Measurements from ENCODE around the gene CRY2.
"Not testable (repeated sequence)": the region's sequence is repeated elsewhere in the genome, so short reads cannot be mapped to it uniquely, and the experiment has no call there.

Gene CRY2

DNA sequence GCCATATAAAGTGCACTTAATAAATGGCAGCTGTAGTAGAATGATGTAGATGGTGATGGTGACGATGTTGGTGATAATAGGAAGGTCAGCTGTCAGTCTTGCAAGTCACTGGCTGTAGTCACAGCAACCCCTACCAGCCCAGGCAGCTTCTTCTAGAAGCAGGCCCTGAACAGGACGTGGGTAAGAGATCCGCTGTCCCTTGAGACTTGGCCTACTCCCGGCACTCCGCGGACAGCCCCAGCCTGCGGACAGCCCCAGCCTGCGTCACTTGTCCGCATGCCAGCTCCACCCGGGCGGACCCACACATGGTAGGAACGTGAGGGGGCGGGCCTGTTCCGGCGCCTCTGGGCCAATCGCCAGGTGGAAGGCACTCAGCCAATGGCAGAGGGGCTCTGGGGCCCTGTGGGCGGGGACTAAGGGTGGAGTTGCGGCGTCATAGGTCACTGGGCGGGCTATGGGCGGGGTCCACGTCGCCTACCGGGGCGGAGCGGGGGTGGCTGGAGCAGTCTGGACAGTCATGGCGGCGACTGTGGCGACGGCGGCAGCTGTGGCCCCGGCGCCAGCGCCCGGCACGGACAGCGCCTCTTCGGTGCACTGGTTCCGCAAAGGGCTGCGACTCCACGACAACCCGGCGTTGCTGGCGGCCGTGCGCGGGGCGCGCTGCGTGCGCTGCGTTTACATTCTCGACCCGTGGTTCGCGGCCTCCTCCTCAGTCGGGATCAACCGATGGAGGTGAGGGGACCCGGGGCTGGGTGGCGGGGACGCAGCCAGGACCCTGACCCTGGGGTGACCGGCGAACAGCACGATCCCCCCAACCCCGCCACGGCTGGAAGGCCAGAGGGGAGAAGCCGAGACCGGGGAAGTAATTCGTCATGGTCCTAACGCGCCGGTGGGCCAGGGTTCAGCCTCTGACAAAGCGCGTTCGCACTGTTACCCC lies at the start of gene CRY2:
Gene CRY2 (plus strand): TSS at position 502 of the 937 bp plus-strand sequence. CDS start 16 bp downstream, at position 518.
- DNase-seq, result peak; percentile 99

GRCh38 chr11:45798793-45799441 lies 48.4 kb upstream of the CRY2 start:
- DNase-seq, result no peak

DNA sequence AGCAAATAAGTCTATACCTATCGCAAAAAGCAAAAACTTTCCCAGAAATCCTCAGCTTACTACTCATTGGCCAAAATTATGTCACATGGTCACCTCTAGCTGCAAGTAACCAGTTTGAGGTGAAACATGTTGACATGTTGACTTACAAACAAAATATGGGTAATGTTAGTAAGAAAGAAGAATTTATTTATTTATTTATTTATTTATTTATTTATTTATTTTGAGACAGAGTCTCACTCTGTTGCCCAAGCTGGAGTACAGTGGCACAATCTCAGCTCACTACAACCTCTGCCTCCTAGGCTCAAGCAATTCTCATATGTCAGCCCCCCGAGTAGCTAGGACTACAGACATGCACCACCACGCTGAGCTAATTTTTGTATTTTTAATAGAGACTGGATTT lies 47.7 kb upstream of the CRY2 start:
- no peak for DNase-seq

- DNase-seq, result no peak
Measured at GRCh38 chr11:45800261-45800660, 47.0 kb upstream of the CRY2 start.

DNA sequence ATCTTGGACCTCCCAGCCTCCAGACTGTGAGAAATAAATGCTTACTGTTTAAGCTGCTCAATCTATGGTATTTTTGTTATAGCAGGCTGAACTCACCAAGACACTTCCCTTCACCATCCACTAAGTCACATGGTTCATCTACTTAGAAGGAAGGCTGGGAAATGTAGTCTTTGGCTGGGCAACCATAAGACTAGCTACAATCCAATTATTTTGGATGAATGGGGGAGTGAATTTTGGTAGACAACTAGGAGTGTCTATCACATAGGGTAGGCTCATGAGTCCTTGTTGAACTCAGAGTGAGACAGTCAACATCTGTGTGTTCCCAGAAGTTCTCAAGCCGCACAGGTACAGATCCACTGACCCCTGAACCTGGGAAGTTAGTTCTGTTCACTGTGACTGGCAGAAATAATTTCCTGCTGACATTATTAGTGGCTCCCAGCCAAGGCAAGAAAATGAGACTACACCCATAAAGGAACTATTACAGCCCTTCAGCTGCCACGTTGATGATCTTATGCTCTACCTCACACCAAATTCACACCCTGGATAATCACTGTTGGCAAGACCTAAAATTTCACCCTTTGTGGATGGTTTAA lies 45.5 kb upstream of the CRY2 start:
- peak in 1 of 2 donors; percentile 24 for DNase-seq

DNA sequence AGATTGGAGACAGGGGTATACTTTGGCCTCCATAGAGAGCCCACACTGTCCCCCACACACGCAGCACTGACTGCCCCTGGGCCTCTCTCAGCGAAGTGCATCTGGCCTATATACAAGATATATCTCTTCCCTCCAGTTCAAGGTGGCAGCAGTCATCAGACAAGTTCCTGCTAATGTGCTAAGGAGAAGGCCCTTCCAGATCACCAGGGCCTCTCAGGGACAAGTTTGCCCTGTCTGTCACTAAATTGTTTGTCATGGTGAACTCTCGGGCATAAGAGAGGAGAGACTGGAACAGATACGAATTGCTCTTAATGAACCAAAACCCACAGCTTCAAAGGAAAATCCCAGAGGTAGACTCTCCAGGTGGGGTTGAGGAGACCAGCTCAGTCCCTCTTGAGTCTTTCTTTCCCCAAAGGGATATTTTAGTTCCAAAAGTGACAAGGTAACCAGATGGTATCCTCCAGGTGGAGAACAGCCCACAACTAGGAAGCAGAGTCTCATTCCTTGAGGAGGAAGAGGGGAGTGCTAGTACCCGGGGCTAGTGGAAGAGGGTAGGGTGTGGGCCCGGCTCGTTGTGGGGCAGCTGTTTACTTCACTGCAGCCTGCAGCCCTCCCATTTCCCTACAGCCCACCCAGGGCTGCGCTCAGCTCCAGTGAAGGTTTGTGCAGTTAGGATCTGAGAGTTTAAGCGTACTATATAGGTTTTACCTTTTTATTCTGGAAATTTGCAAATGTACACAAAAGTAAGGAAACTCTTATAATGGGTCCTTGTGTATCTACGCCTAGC lies 44.6 kb upstream of the CRY2 start:
- no peak for DNase-seq

DNA sequence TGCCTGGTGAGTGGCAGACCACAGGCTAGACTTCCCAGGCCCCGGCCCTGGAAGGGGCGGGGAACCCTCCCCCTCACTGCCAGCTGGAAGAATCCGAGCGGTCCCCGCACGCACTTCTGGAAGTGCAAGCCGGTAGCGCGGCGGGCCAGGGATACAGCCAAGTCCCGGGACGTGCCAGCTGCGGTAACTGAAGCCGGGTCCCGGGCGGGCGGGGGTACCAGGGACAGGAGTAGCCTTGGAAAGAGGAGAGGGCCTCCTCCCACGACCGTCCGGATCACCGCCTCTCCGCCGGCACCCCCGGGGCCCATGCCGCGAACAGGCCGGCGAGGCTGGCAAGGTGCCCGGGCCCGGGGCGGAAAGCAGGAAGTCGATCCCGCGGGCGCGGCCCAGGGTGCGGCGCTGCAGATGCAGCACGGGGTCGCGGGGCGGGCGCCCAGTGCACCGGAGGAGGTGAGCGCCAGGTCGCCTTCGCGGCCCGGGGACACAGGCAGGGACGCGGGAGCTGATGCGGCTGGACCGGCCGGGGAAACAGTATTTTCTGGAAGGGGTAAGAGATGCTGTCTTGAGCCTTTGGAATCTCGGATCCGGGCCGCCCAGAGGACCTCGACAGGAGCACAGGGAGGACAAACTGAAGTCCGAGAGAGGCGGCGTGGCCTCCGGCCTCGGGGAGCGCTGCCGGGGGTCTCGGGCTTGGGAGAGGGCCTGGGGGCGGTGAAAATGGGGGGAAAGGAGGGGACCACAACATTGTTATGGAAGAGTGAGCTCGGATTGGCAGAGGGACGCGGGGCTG lies 43.1 kb upstream of the CRY2 start:
- peak; percentile 58 to 61 for DNase-seq

DNA sequence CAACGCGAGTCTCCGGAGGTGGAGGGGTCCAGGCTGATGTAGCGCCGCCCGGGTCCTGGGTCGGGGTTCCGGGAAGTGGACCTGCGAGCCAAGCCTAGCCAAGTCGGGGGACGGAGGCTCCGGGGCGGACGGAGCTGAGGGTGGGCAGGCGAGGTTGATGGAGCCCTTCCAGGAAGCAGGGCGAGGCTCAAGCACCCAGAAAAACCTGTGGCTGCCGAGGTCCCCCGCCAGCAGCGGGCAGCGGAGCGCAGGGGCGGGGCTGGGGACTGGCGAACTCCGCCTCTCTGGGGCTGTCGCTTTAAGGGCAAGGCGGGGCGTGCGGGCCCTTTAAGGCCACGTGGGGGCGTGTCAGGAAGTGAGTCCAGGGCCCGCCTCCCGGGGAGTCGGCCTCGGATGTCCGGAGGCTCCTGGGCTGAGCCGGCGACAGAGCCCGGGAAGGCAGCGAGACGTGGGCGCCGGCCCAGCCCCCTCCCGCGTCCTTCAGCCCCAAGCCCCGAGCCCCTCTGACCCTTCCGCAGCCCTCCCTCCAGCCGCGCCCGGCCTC lies 42.4 kb upstream of the CRY2 start, which contains the start of gene SLC35C1:
Gene SLC35C1 (plus strand): TSS at position 389 of the 544 bp plus-strand sequence. CDS start 653 bp downstream, outside the sequence.
- peak; percentile 93 to 95 for DNase-seq

DNA sequence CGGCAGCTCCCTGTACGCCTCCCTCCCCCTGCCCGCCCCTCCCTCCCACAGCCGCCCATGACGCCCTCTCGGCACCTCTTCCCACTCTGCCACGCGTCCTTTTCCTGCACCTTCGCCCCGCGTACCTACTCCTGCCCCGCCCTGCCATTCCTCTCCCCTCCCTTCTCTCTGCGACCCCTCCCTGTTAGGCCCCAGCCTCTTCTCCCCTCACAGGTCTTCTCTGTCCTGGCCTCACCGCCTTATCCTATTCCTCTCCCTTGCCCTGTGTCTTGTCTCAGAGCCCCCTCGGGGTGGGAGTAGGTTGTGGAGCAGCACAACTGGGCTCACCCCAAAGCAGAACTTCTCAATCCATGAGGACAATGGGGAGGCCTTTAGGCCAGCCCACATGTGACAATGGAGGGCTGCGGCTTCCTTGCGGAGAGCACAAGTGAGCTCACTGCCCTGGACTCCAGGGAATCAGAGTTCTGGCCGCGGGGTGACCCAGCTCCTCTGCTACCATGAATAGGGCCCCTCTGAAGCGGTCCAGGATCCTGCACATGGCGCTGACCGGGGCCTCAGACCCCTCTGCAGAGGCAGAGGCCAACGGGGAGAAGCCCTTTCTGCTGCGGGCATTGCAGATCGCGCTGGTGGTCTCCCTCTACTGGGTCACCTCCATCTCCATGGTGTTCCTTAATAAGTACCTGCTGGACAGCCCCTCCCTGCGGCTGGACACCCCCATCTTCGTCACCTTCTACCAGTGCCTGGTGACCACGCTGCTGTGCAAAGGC lies 41.8 kb upstream of the CRY2 start:
- no peak for DNase-seq

- no peak for DNase-seq
Measured at GRCh38 chr11:45806072-45806933, 41.0 kb upstream of the CRY2 start.

- no peak for DNase-seq
Measured at GRCh38 chr11:45806937-45807791, 40.1 kb upstream of the CRY2 start.

DNA sequence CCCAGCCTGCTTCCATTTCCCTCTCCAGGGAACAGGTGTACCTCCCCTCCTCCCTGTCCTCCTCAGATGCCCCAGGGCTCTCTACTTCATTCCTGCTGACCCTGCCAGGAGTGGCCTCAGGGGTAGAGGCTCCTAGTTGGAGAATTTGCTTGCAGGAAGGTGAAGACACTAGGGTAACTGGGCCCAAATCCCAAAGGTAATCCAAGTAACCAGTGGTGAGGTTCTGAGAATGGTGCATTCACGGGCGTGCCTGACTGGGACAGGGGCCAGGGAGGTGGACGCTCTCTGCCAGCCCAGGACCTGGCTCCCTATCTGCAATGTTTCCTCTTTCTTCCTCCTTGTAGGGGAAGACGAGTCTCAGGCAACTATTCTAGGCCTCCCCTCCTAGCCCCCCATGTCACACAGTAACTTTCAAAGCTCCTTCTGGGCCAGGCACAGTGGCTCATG lies 39.5 kb upstream of the CRY2 start:
- no peak for DNase-seq

GRCh38 chr11:45808427-45808826 lies 38.8 kb upstream of the CRY2 start:
- not testable (repeated sequence) for DNase-seq

DNA sequence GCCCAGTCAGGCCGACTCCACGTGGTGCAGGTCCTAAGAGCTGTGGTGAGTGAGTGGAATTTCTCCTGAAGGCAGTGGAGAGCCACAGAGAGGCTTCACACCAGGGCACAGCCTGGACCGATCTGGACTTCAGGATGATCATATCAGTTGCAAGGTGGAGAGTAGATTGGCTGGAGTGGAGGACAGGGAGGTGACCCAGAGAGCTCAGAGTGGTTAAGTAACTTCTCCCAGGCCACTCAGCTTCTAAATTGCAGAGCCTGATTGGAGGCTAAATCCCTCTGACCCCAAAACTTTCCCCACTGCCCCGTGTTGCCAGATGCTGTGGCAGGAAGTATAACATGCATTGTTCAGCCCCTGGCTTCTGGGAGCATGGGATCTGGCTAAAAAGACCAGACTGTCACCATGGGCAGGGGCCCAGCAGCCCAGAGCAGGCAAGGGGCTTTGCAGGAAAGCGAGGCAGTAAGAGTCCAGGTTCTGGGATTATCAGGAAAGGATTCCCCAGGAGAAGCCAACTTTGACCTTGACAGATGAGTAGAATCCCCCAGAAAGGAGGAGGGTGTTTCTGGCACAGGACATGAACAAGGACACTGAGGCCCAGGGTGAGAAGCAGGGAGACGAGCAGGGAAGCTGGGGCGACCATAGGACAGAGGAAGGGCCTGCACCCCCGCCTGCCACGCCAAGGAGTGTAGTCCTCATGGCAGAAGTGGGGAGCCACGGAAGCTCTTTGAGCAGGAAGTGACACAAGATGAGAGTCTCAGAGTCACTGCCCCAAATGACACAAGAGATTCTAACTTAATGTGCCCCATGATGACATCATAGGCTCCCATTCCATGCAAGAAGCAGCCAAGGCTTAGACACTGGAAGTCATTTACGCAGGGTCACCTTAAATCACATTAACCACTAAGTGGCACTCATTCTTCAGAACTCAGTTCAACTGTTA lies 37.5 kb upstream of the CRY2 start:
- DNase-seq, result no peak

DNA sequence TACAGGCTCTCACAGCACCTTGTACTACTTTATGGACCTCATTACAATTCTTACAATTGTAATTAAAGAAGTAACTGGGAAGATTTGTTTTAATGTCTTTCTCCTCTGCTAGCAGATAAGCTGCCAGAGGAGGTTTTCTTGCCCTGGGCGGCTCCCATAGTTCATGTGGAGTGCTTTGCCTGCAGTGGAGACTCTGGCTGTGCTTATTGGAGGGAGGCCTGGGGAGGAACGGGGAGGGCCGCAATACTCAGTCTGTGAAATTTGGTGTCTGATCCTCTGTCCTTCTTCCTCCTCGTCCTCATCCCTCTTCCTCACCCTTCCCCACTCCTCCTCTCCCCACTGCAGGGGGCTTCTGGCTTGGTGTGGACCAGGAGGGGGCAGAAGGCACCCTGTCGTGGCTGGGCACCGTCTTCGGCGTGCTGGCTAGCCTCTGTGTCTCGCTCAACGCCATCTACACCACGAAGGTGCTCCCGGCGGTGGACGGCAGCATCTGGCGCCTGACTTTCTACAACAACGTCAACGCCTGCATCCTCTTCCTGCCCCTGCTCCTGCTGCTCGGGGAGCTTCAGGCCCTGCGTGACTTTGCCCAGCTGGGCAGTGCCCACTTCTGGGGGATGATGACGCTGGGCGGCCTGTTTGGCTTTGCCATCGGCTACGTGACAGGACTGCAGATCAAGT lies 36.7 kb upstream of the CRY2 start:
- no peak for DNase-seq

DNA sequence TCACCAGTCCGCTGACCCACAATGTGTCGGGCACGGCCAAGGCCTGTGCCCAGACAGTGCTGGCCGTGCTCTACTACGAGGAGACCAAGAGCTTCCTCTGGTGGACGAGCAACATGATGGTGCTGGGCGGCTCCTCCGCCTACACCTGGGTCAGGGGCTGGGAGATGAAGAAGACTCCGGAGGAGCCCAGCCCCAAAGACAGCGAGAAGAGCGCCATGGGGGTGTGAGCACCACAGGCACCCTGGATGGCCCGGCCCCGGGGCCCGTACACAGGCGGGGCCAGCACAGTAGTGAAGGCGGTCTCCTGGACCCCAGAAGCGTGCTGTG lies 36.2 kb upstream of the CRY2 start:
- no peak for DNase-seq

Data from CD4-positive, alpha-beta T cell treated with Interleukin-1 beta for 1 hour (primary cell).